ENCODE measurements around the gene ZGRF1.
"Not testable (repeated sequence)": the region's sequence is repeated elsewhere in the genome, so short reads cannot be mapped to it uniquely, and the experiment has no call there.

Gene ZGRF1

DNA sequence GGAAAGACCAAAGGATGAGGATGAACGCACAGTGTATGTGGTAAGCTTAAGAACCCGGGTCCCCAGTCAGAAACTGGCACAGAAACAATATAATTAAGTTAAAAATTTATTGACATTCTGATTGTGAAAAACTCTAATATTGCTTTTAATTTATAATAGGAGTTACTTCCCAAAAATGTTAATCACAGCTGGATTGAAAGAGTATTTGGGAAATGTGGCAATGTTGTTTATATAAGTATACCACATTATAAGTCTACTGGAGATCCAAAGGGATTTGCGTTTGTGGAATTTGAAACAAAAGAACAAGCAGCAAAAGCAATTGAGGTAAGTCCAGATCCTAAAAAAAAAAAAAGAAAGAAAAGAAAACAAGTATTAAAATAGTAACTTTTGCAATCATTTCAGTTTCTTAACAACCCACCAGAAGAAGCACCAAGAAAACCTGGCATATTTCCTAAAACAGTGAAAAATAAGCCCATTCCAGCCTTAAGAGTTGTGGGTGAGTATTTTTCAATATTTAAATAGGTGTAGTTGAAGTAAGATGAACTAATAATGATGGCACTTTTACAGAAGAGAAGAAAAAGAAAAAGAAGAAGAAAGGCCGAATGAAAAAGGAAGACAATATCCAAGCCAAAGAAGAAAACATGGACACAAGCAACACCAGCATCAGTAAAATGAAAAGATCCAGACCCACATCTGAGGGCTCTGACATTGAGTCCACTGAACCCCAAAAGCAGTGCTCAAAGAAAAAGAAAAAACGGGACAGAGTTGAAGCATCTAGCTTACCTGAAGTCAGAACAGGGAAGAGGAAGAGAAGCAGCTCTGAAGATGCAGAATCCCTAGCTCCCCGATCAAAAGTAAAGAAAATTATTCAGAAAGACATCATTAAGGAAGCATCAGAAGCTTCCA, 10.2 kb upstream of the ZGRF1 start:
- DNase-seq = no peak
- in situ Hi-C loops (cut with HindIII; ENCODE audit: low pct_ligation_motif_present, low pct_unique_long_range_greater_than_20kb, low sequenced_read_pairs) = no loop called here

DNA sequence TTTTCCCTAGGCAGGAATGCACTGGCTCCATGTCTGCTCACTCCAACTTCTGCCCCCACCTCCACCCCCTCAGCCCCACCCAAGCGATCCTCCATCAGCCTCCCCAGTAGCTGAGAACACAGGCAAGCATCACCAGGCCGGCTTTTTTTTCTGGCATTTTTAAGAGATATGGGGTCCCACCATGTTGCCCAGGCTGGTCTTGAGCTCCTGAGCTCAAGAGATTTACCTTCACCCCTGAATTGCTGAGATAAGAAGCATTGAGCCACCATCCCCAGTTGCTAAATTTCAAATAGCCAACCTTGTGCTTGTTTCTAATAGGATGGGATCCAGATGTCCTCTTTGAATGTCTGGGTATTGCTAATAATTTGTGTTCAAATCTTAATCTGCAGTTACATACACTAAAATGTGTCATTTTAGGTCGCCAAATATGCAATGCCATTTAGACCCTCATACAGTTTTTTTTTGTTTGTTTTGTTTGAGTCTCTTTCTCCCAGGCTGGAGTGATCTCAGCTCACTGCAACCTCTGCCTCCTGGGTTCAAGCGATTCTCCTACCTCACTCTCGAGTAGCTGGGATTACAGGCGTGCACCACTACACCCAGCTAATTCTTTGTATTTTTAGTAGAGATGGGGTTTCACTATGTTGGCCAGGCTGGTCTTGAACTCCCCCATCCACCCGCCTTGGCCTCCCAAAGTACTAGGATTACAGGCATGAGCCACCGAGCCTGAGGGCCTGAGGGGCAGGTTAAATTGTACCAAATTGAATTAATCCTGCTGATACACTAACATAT, 9.0 kb upstream of the ZGRF1 start:
- in situ Hi-C loops (cut with HindIII; ENCODE audit: low pct_ligation_motif_present, low pct_unique_long_range_greater_than_20kb, low sequenced_read_pairs) = no loop called here
- DNase-seq = no peak

DNA sequence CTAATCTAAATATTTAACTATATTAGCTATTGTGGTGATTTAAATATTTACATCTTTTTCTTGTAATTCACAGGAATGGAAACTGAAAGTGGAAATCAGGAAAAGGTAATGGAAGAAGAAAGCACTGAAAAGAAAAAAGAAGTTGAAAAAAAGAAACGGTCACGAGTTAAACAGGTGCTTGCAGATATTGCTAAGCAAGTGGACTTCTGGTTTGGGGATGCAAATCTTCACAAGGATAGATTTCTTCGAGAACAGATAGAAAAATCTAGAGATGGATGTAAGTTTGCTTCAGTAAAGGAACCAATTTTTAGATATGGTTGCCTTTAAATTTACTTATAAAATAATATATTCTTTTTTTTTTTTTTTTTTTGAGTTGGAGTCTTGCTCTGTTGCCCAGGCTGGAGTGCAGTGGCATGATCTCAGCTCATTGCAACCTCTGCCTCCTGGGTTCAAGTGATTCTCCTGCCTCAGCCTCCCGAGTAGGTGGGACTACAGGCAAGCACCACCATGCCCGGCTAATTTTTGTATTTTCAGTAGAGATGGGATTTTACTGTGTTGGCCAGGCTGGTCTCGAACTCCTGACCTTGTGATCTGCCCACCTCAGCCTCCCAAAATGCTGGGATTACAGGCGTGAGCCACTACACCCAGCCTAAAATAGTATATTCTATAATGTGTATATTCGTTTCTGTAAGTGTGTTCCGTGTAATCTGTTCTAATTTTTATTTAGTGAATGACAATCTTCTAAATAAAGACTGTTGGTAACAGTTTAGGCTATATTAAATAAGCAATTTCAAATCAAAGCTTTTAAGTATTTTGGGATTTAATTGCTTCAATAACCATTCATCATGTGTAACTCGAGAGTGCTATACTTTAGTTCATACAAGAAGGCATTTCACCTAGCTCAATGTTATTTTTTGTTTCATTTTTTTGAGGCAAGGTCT, 8.2 kb upstream of the ZGRF1 start:
- in situ Hi-C loops (cut with HindIII; ENCODE audit: low pct_ligation_motif_present, low pct_unique_long_range_greater_than_20kb, low sequenced_read_pairs) = not testable (repeated sequence)

DNA sequence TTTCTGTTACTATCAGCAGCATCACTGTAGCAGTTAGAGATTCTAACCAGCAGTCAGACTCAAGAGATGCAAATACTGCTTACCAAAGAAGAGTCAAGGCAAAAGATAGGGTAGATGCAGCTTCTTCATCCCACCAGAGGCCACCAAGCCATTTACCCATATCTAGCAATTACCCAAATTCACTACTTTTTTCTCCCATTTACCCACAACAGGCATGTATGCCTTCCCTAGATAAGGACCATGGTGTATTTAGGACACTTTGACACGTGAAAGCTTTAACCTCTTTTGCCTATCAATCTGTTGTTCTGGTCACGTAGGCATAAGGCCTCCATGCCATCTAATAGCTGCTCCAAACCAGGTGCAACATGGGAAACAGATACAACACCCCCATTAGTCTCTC, 5.8 kb upstream of the ZGRF1 start:
- in situ Hi-C loops (cut with HindIII; ENCODE audit: low pct_ligation_motif_present, low pct_unique_long_range_greater_than_20kb, low sequenced_read_pairs) = no loop called here
- DNase-seq = no peak

More for the DNA sequence above, 8.2 kb upstream of the ZGRF1 start:
- not testable (repeated sequence) for DNase-seq

DNA sequence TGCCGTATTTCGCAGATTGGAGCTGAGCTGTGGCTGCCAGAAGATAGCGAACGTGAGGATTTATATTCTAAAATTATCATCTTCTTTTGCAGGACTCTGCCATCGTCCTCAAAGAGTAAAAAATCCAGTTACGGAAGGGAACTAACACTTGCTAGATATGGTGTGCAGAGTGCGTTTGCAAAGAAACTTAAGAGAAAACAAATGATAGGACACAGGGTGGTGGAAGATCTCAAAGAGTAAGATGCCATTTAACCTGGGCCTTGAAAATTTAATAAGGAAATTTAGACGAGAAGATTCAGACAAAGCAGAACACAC, 800 bp upstream of the ZGRF1 start:
- no peak for DNase-seq
- in situ Hi-C loops (cut with HindIII; ENCODE audit: low pct_ligation_motif_present, low pct_unique_long_range_greater_than_20kb, low sequenced_read_pairs) = no loop called here

DNA sequence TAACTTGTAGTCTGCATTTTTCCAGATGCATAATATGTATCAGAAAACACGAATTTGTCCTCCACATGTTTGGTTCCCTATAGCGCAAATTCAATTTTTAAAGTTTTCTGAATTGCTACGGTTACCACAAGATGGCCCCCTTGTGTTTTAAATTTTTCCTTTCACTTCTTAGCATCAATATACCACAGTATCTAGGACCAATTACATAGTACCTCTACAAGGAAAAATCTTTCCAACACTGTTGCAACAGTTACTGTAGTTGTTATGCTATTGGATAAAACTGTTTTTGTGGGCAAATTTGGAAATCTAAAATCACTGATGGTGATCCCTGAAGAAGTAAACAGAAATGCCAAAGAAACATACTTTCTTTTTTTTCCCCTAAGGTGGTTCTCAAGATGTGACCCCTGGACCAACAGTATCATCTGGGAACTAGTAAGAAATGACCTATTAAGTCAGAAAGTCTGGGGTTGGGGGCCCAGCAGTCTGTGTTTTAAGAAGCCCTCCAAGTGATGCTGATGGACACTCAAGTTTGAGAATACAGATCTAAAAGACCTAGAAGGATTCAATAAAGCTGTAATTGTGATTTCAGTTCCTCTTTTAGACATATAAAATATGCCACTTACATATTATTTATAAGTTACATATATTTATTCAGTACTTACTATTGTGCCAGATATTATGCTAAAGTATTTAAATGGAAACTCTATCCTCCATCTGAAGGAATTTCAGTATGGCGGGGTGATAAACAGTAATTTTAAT, 3.1 kb downstream of the ZGRF1 start:
- in situ Hi-C loops (cut with HindIII; ENCODE audit: low pct_ligation_motif_present, low pct_unique_long_range_greater_than_20kb, low sequenced_read_pairs) = no loop called here
- peak; percentile 50 for DNase-seq

DNA sequence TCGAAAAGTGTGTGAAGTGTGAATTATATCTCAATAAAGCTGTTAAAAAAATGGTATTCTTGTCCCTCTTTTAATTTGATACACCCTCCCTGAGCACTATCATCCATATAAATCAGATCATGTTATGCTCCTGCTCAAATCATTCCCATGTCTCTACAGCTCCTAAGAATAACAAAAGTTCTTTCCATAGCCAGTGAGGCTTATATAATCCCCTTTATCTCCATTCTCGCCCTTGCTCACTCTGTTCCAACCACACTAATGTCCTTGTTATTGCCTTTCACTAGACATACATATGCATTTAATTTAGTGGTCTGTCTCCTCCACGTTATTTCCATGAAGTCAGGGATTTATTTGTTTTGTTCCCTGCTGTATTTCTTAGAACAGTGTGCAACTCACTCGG, 10.5 kb downstream of the ZGRF1 start:
- no peak for DNase-seq
- in situ Hi-C loops (cut with HindIII; ENCODE audit: low pct_ligation_motif_present, low pct_unique_long_range_greater_than_20kb, low sequenced_read_pairs) = no loop called here

DNA sequence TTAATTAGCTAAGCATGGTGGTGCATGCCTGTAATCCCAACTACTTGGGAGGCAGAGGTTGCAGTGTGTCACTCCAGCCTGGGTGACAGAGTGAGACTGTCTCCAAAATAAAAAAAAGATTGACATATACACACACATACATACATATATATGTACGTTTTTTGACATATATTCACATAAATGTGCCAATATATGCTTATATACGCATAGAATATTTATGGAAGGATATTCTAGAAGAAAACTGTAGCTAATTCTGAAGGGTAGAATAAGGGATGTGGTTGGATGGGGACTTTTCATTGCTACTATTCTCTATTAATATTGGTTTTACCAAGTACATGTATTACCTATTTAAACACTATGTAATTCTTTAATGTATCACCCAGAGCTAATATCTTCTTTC, 19.7 kb downstream of the ZGRF1 start:
- in situ Hi-C loops (cut with HindIII; ENCODE audit: low pct_ligation_motif_present, low pct_unique_long_range_greater_than_20kb, low sequenced_read_pairs) = no loop called here
- no peak for DNase-seq

DNA sequence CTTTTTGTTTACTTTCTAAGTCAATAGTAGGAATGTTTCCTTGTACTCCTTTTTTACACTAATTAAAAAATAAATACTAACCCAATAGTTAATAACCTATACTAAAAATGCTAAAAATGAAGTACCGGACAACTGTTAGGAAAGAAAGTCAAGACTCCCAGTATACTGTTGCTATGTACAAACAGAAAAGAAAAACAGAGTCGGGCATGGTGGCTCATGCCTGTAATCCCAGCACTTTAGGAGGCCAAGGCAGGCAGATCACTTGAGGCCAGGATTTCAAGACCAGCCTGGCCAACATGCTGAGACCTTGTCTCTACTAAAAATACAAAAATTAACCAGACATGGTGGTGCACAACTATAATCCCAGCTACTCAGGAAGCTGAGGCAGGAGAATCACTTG, 23.9 kb downstream of the ZGRF1 start:
- DNase-seq; in situ Hi-C loops (cut with HindIII; ENCODE audit: low pct_ligation_motif_present, low pct_unique_long_range_greater_than_20kb, low sequenced_read_pairs): not testable (repeated sequence)

DNA sequence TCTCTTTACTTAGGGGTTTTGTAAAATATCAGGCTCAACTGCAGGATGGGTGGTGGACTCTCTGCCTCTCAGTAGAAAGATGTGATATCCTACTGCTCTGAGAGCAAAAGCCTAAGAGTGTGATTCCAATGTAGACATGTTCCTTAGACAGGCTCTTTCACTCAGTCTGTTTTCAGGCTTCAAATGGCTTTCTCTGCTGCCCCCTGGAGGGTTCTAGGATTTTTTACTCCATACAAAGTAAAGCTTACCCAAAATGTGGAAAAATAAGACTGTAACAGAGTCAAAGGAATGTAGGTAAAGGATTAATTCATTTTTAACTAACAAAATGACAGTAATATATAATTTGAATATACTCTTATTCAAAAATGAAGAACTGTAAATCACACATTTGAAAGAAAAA, 32.1 kb downstream of the ZGRF1 start:
- in situ Hi-C loops (cut with HindIII; ENCODE audit: low pct_ligation_motif_present, low pct_unique_long_range_greater_than_20kb, low sequenced_read_pairs) = no loop called here
- peak; percentile 69 for DNase-seq

DNA sequence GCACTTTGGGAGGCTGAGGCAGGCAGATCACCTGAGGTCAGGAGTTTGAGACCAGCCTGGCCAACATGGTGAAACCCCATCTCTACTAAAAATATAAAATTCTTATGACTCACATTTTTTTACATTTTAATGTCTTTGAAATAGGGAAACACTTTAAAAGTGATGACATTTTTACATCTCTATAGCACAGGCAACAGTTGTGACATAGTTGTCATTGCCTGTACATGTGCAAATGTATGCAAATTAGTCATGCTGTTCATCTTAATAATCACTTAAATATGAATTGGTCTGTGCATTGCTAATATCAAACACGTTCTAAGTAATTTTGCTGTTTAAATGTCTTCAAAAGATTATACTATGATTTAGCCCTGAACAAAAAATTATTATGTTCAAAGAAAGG, 41.7 kb downstream of the ZGRF1 start:
- no peak for DNase-seq

DNA sequence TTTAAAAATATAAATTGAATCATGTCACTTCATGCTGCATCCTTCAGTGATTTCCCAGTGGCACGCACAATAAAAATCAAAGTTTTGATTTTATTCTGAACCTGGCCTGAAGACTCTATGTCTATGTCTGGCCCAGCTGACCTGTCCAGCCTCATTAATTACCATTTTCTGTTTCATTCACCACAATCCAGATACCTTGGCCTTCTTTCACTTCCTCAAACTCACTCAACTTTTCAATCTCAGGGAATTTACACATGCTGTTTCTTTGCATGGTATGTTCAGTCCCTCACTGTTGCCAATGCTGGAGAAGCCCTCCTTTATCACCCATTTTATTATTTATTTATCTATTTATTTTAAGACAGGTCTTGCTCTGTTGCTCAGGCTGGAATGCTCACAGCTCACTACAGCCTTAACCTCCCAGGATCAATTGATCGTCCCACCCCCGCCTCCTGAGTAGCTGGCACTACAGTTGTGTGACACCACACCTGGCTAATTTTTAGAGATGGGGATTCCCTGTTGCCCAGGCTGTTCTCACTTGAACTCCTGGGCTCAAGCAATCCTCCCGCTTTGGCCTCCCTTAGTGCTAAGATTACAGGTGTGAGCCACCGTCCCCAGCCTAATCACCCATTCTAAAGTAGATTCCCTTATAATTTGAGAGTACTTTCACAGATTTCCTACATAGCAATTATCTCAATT, 43.1 kb downstream of the ZGRF1 start:
- in situ Hi-C loops (cut with HindIII; ENCODE audit: low pct_ligation_motif_present, low pct_unique_long_range_greater_than_20kb, low sequenced_read_pairs) = no loop called here

More for the DNA sequence above, 41.7 kb downstream of the ZGRF1 start:
- in situ Hi-C loops (cut with HindIII; ENCODE audit: low pct_ligation_motif_present, low pct_unique_long_range_greater_than_20kb, low sequenced_read_pairs) = no loop called here

DNA sequence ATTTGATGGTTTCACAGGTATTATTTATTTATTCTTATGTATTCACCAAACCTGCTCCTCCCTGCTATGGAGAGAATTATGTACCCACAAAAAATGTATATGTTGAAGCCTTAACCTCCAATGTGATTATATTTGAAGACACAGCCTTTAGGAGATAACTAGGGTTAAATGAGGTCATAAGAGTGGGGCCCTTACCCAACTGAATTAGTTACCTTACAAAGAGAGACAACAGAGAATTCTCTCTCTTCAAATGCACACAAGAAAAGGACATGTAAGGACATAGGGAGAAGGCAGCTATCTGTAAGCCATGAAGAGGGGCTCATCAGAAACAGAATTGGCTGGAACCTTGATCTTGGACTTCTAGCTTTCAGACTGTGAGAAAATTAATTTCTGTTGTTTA, 44.0 kb downstream of the ZGRF1 start:
- in situ Hi-C loops (cut with HindIII; ENCODE audit: low pct_ligation_motif_present, low pct_unique_long_range_greater_than_20kb, low sequenced_read_pairs) = no loop called here
- DNase-seq = no peak

More for the DNA sequence above, 43.1 kb downstream of the ZGRF1 start:
- no peak for DNase-seq

DNA sequence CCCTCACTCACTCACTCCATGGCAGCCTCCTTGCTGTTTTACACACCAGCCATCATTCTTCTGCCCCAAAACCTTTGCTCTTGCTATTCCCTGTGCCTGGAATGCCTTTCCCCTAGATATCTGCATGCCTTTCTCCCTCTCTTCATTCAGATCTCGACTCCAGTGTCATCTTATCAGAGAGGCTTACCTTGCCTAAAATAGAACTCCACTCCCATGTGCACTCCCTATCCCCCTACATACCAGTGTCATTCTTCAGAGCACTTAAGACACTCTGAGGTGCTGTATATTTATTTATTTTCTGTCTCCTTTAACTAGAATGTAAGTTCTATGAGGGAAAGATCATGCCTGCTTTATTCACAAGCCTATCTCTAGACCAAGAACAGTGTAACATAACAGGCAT, 45.1 kb downstream of the ZGRF1 start:
- no peak for DNase-seq
- in situ Hi-C loops (cut with HindIII; ENCODE audit: low pct_ligation_motif_present, low pct_unique_long_range_greater_than_20kb, low sequenced_read_pairs) = no loop called here

DNA sequence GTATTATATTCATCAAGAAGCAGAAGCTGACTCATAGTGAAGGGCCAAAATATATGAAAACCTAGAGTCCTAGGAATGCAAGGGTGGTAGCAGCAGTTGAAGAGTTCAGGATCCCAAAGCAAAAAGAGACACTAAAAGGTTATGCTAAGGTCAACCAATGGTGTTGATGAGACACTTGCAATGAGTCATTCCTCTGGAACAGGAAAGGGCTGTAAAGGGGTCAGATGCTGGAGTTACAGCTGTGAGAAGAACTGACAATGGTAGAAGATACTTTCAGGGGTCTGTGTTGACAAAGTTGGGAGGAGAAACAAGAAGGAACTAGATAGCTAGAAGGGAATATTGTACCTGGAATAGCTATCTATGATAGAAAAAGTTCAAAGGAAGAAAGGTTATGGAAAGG, 47.5 kb downstream of the ZGRF1 start:
- in situ Hi-C loops (cut with HindIII; ENCODE audit: low pct_ligation_motif_present, low pct_unique_long_range_greater_than_20kb, low sequenced_read_pairs) = no loop called here
- DNase-seq = peak; percentile 16

DNA sequence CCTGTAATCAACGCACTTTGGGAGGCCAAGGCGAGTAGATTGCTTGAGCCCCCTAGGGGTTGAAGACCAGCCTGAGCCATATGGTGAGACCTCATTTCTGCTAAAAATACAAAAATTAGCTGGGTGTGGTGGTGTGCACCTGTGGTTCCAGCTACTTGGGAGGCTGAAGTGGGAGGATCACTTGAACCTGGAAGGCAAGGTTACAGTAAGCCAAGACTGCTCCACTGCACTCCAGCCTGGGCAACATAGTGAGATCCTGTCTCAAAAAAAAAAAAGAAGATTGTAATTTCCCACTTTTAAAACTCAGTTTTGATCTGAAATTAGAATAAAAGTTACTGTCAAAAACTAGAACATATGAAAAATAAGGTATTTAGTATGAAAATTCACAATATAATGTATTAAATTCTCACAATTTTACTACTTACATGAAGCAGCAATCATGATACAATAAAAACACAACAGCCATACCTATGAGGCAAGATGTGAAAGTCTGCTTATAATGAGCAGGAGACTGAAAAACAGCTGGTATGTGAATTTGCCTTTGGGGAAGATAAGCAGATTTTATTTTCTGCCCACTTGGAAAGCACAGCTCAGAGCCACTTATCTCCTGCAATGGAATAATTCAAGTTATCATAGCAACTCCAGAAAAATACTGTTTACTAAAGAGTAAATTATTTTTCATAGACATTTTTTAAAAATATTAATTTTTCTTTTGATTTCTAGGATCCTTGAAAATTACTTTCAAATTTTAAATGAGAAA, 50.6 kb downstream of the ZGRF1 start:
- in situ Hi-C loops (cut with HindIII; ENCODE audit: low pct_ligation_motif_present, low pct_unique_long_range_greater_than_20kb, low sequenced_read_pairs) = no loop called here
- no peak for DNase-seq

DNA sequence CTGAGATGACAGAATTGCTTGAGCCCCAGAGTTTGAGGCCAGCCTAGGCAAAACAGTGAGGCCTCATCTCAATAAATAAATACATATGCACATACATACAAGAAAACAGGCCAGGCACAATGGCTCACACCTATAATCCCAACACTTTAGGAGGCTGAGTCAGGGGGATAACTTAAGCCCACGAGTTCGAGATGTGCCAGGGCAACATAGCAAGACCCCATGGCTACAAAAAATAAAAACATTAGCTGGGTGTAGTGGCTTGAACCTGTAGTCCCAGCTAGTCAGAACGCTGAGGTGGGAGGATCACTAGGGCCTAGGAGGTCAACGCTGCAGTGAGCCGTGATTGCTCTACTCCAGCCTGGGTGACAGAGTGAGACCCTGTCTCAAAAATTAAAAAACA, 69.2 kb downstream of the ZGRF1 start:
- in situ Hi-C loops (cut with HindIII; ENCODE audit: low pct_ligation_motif_present, low pct_unique_long_range_greater_than_20kb, low sequenced_read_pairs) = no loop called here
- no peak for DNase-seq
